ENCODE results near the gene NYNRIN.

- TF ChIP-seq, protein P1, sequence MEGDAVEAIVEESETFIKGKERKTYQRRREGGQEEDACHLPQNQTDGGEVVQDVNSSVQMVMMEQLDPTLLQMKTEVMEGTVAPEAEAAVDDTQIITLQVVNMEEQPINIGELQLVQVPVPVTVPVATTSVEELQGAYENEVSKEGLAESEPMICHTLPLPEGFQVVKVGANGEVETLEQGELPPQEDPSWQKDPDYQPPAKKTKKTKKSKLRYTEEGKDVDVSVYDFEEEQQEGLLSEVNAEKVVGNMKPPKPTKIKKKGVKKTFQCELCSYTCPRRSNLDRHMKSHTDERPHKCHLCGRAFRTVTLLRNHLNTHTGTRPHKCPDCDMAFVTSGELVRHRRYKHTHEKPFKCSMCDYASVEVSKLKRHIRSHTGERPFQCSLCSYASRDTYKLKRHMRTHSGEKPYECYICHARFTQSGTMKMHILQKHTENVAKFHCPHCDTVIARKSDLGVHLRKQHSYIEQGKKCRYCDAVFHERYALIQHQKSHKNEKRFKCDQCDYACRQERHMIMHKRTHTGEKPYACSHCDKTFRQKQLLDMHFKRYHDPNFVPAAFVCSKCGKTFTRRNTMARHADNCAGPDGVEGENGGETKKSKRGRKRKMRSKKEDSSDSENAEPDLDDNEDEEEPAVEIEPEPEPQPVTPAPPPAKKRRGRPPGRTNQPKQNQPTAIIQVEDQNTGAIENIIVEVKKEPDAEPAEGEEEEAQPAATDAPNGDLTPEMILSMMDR (IDR thresholded peaks at IDR 0.05; ENCODE audit: poor library complexity, severe bottlenecking): no peak
- TF ChIP-seq POLR2AphosphoS5 (IDR thresholded peaks at IDR 0.05): no peak
Observed at GRCh38 chr14:24461336-24461735, 62.5 kb downstream of the NYNRIN start.

All from neural cell (in vitro differentiated cells).